Upper lobe of left lung (tissue), 4 donors: ENCODE results near the gene KCNK1.
"Not testable (repeated sequence)": the region's sequence is repeated elsewhere in the genome, so short reads cannot be mapped to it uniquely, and the experiment has no call there.

Experiments used
- EP300 ChIP-seq, 4 donors: sonication (generic); formaldehyde crosslinking; IDR thresholded peaks; one replicate each; pipeline ENCODE4 v1.5.1; 2017; ENCODE audit warnings: antibody characterized with exemption in 4 of 4, control low read depth in 2 of 4
- POLR2A ChIP-seq, 4 donors: fragments of 450-650 bp; IDR thresholded peaks; one replicate each; pipeline ENCODE4 v1.5.1; 2016 to 2017; ENCODE audit warnings: antibody characterized with exemption in 4 of 4, mild to moderate bottlenecking in 2 of 4
- POLR2AphosphoS5 ChIP-seq, 2 donors: sonication (generic); formaldehyde crosslinking; IDR thresholded peaks; one replicate each; pipeline ENCODE4 v1.5.1; 2017; ENCODE audit warnings: antibody characterized with exemption in 2 of 2
- TF ChIP-seq, protein P1 (sequence below), 6 experiments: fragments of 450-650 bp in 4 of 6; fragments of 200-600 bp in 2 of 6; sonication (generic) in 2 of 6; IDR thresholded peaks; one replicate each; pipeline ENCODE4 v1.5.1; 2016 to 2019; ENCODE audit warnings: antibody characterized with exemption in 6 of 6

DNA sequence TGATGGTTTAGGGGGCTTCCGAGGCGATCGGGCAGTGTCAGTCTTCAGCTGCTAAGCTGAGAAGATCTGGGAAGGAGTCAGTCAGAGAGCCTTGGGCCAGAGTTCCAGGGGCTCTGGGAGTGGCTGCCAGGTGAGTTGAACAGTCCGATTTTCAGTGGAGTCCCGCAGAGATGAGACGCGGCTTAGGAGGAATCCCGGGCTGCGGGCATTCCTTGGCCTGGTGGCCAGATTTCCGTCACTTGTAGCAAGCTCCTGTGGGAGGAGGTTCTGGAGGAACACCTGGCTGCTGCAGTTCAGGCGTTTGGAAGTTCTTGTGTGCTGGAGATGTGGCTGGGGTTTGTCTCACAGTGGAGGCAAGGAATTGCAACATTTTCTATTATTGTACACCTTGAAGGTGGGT is 72.7 kb downstream of the KCNK1 start:
- TF ChIP-seq, protein P1, sequence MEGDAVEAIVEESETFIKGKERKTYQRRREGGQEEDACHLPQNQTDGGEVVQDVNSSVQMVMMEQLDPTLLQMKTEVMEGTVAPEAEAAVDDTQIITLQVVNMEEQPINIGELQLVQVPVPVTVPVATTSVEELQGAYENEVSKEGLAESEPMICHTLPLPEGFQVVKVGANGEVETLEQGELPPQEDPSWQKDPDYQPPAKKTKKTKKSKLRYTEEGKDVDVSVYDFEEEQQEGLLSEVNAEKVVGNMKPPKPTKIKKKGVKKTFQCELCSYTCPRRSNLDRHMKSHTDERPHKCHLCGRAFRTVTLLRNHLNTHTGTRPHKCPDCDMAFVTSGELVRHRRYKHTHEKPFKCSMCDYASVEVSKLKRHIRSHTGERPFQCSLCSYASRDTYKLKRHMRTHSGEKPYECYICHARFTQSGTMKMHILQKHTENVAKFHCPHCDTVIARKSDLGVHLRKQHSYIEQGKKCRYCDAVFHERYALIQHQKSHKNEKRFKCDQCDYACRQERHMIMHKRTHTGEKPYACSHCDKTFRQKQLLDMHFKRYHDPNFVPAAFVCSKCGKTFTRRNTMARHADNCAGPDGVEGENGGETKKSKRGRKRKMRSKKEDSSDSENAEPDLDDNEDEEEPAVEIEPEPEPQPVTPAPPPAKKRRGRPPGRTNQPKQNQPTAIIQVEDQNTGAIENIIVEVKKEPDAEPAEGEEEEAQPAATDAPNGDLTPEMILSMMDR (IDR thresholded peaks at IDR 0.05): not testable (repeated sequence)
- not testable (repeated sequence) for TF ChIP-seq POLR2AphosphoS5, POLR2A, EP300 (IDR thresholded peaks at IDR 0.05)
